Stomach (tissue), 4 donors: ENCODE data around the gene RAPSN.

ENCODE experiments used
- POLR2A ChIP-seq, 4 donors: fragments of 450-650 bp; IDR thresholded peaks; one replicate each; pipeline ENCODE4 v1.6.1; 2016; ENCODE audit warnings: antibody characterized with exemption in 4 of 4, control low read depth in 2 of 4, mild to moderate bottlenecking in 1 of 4, moderate library complexity in 1 of 4
- POLR2AphosphoS5 ChIP-seq, 3 donors: sonication (generic); formaldehyde crosslinking; IDR thresholded peaks; one replicate each; pipeline ENCODE4 v1.6.1; 2016; ENCODE audit warnings: antibody characterized with exemption in 3 of 3
- TF ChIP-seq, protein P1 (sequence below), 7 experiments: fragments of 450-650 bp in 4 of 7; fragments of 200-600 bp in 3 of 7; sonication (generic) in 3 of 7; IDR thresholded peaks; one replicate each; pipeline ENCODE4 v1.5.1; 2016 to 2019; ENCODE audit warnings: antibody characterized with exemption in 7 of 7, control low read depth in 2 of 7, mild to moderate bottlenecking in 1 of 7

- TF ChIP-seq, protein P1, sequence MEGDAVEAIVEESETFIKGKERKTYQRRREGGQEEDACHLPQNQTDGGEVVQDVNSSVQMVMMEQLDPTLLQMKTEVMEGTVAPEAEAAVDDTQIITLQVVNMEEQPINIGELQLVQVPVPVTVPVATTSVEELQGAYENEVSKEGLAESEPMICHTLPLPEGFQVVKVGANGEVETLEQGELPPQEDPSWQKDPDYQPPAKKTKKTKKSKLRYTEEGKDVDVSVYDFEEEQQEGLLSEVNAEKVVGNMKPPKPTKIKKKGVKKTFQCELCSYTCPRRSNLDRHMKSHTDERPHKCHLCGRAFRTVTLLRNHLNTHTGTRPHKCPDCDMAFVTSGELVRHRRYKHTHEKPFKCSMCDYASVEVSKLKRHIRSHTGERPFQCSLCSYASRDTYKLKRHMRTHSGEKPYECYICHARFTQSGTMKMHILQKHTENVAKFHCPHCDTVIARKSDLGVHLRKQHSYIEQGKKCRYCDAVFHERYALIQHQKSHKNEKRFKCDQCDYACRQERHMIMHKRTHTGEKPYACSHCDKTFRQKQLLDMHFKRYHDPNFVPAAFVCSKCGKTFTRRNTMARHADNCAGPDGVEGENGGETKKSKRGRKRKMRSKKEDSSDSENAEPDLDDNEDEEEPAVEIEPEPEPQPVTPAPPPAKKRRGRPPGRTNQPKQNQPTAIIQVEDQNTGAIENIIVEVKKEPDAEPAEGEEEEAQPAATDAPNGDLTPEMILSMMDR (IDR thresholded peaks at IDR 0.05): no peak
- no peak for TF ChIP-seq POLR2AphosphoS5 (IDR thresholded peaks at IDR 0.05)
- no peak for TF ChIP-seq POLR2A (IDR thresholded peaks at IDR 0.05)
Observed at GRCh38 chr11:47443817-47444216, 5.1 kb downstream of the RAPSN start.
